HG03520 (cell line): ENCODE results near the gene PIP5K1C.

ENCODE experiments used
- ATAC-seq: cut with Tn5 transposase; IDR thresholded peaks from one replicate; pipeline ENCODE4 v1.9.1; 2021; ENCODE audit warnings: mild to moderate bottlenecking, moderate library complexity; ENCODE audit not compliant: unreplicated experiment

The PIP5K1C gene

DNA sequence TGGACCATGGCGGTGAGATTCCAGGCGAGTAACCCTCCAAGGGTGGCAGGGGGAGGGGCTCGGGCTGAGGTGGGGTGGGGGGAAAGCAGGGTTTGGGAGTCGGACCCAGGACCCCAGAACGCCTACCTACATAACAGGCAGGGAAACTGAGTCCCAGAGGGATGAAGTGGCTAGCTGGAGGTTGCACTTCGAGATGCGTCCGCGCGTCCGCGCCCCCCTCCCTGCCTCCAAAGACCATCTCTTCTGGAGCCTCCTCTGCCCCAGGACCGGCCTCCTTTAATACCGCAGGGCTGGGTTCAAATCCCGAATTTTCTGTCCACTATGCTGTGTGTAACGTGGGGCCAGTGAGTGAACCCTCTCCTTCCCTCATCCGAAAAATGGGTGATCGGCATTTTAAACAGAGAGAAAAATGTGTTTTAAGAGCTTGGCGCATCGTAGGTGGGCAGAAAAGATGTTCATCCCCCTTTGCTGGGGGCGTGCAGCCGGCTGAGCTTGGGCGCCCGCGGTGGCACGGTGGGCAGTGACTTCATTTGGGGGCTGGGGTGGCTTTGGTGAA lies 21.7 kb upstream of the PIP5K1C start:
- no peak for ATAC-seq

DNA sequence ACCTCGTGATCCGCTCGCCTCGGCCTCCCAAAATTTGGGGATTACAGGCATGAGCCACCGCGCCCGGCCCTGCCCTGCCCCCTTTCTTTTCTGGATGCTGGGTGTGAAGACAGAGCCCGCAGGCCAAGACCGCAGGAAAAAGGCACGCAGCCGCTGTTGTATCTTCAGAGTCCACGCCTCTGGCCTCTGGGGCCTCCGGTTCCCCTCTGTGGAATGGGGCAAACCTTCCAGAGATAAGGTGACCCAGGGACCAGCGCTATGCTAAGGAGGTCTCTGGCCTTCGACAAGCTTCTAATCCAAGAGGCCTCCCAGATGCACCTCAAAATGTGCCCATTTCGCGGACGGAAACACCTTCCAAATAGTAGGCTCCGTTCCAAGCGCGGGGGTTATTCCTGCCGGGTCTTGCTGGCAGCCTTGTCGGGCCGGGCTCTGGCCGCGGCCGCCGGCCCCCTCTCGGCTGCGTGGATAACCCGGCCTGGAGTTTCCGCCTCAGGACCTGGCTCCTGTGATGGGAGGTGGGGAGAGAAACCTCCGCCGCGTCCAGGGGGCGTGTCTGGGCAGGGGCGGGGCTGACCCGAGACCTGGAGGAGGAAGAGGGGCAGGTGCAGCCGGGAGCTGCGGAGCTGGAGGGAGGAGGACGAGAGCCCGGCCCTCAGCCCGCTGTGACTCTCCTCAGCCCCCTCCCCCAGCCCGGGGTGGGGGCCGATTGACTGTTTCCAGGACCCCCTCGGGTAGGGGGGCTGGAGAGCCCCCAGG lies 21.0 kb upstream of the PIP5K1C start:
- ATAC-seq = no peak

DNA sequence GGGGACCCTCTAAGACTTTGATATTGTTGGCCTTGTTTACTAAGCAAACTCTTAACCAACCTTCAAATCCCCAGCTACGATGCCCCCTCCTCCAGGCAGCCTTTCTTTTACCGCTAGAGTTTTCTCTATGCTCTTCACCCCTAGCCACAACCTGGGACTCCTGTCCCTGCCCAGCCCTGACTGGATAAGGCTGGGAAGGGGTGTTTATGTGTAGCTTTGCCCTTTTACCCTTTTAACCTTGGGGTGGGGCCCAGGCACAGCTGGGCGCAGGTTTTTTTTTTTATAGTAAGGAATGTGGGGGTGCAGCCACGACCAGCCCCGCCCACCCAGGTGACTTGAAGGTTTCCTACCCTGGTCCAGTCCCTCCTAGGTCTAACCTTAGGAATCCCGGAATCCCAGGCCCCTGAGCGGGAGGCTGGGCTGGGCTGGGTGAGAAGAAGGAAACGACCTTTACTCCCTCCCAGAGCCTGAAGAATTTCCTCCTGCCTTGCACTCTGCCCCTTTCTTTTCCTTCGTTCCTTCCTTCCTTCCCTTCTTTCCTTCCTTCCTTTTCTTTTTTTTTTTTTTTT lies 20.2 kb upstream of the PIP5K1C start:
- no peak for ATAC-seq

DNA sequence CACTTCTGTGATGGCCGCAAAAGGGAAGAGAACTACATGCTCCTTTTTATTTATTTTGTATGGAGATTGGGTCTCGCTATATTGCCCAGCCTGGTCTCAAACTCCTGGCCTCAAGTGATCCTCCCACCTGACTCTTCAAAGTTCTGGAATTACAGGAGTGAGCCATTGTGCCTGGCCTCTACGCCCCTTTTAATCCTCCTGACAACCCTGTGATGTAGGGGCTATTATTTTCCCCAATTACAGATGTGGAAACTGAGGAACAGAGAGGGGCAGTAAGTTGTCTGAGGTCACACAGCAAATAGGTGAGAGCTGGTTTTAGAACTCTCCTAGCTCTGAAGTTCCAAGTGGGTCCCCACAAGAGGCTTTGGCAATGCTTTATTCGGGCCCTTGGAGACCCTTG lies 19.6 kb upstream of the PIP5K1C start:
- ATAC-seq = no peak

DNA sequence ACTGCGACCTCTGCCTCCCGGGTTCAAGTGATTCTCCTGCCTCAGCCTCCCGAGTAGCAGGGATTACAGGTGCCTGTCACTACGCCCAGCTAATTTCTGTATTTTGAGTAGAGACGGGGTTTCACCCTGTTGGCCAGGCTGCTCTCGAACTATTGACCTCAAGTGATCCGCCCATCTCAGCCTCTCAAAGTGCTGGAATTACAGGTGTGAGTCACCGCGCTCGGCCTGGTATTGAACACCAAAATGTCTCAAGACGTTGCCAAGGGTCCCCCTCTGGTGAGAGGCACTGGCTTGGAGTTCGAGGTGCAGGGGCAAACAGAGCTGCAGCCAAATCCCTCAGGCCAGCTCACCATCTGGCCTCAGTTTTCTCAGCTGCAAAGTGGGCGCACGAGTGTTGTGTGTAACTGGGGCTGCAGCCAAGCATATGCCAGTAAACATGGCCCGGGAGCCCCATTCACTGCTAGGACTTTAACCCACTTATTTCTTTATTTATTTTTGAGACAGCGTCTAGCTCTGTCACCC lies 15.9 kb upstream of the PIP5K1C start:
- ATAC-seq = no peak

DNA sequence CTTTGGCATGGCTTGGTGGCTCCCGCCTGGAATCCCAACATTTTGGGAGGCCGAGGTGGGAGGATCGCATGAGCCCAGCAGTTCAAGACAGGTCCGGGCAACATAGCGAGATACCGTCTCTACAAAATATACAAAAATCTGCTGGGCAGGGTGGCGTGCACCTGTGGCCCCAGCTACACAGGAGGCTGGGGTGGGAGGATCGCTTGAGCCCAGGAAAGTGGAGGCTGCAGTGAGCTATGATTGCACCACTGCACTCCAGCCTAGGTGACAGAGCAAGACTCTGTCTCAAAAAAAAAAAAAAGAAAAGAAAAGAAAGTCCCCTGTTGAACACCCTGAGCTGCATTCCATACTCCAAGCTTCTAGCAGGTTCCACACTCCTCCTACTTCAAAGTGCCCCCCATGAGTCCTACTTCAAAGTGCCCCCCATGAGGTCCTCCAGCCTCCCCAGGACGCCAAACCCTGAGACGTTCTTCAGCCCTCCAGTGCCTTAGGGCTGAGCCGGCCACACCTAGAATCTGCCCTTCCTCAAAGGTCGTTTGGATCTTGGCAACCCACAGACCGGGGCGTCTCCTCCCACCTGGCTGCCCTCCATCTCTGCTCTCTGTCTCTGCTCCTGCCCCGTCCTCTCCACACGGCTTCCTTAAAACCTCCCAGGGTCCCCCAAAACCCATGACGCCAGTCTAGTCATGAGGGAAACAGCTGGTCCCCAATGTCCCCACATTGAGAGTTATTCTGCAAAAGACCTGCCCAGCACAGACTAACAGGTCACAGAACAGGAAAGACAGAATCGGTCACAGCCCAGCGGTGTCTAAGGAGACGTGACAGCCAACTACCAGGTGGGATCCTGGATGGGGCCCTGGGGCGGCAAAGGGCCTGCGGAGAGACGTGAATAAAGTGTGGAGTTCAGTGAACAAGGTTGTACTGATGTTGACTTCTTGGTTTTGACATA lies 12.7 kb upstream of the PIP5K1C start:
- ATAC-seq = no peak

DNA sequence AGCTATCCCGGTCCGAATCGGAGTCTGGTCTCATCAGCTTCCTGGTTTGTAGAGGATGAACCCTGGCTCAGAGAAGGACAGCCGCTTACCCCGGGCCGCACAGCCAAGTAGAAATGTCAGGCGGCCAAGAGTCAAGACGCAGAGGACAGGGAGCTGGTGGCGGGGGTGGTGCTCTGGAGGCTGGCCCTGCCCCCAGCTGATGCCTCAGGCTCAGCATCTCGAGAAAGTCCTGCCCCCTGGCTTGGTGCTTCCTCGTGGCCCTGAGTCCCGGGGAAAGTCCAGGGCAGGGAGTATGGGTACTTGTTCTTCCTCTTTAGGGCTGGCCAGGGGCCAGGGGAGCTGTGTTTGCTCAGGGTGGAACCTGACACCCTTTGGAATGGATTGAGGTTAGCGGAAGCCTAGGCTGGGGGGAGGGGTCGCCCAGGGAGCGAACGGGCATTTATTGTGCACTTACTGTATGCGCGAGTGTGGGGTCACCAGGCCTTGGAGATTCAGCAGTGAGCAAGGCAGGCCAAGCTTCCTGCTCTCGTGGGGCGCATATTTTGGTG lies 10.1 kb upstream of the PIP5K1C start:
- ATAC-seq = no peak

DNA sequence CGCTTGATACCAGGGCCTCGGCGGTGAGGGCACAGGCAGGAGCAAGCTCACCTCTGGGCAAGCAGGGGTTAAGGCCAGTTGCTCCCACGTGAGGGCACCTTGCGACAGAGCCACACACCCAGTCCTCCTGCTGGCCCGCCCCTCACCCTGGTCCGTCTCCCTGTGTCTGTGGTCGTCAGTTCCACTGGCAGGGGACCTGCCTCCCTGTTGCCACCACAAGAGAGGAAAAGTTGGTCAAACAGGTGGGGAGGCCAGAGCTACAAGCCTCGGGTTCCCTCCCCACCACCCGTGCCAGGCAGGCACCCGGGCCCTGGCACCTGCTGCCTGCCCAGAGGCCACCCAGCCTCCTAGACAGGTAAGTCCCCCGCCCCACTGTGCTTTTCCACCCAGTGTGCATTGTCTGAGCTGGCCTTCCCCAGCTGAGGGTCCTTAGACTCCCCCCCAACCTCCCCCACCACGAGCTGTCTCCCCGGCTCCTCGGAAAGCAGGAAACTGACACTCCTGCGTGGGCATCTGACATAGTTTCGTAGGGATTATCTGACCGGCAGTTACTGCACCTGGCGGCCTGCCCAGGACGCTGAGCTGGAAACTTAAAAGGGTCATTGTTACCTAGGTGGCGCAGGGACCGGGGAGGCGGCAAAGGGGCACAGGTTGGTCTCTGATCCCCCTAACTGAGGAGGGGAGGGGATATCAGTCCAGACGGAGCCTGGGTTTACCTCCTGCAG lies 8.1 kb upstream of the PIP5K1C start, which contains the start of gene TJP3:
TJP3 (plus strand) TSS at position 178 of the 725 bp plus-strand sequence. CDS start 20,049 bp downstream, outside the sequence.
- ATAC-seq = no peak

DNA sequence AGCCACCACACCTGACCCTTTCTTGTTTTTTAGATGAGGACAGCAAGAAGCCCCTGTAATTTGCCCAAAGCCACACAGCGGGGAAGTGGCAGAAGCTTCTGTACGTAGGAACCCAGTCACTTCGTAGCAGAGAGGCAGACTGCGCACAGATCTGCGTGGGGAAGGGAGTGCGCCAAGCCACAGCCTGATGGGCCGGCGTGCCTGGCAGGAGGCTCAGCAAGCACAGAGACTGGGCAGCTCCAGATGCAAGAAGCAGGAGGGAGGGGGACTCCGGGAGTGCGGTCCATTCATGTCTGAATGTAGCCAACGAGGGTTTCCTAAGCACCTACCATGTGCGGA lies 7.6 kb upstream of the PIP5K1C start:
- no peak for ATAC-seq

DNA sequence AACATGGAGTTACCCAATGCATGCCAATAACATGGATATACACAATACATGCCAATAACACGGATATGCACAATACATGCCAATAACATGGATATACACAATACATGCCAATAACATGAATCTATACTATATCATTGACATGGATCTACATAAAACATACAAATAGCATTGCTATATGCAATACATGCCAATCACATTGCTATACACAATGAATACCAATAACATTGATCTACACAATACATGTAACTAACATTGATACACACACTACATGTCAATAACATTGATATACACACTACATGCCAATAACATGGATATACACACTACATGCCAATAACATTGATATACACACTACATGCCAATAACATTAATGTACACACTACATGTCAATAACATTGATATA lies 932 bp upstream of the PIP5K1C start:
- ATAC-seq = no peak

DNA sequence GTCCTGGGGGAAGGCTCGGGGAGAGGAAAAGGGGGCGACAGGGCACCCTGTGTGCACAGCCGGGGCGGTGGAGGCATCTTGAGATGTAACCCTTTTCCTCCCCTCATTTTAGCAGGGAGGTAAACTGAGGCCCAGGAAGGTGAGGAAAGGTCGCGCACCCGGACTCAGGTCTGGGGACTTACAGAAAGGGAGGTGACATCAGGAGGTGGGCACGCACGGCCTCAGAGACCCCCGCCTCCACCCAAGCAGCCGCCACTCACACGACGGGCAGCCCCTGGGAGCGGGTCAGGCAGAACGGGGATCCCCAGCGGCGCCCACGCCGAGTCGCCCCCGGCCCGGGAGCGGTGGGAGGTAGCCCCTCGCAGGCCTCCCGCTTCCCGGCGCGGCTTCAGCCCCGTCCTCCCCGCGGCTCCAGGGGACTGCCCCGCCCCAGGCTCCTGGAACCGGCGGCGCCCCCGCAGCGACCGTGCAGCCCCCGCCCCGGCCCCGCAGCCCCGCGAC lies 477 bp downstream of the PIP5K1C start:
- ATAC-seq = no peak

DNA sequence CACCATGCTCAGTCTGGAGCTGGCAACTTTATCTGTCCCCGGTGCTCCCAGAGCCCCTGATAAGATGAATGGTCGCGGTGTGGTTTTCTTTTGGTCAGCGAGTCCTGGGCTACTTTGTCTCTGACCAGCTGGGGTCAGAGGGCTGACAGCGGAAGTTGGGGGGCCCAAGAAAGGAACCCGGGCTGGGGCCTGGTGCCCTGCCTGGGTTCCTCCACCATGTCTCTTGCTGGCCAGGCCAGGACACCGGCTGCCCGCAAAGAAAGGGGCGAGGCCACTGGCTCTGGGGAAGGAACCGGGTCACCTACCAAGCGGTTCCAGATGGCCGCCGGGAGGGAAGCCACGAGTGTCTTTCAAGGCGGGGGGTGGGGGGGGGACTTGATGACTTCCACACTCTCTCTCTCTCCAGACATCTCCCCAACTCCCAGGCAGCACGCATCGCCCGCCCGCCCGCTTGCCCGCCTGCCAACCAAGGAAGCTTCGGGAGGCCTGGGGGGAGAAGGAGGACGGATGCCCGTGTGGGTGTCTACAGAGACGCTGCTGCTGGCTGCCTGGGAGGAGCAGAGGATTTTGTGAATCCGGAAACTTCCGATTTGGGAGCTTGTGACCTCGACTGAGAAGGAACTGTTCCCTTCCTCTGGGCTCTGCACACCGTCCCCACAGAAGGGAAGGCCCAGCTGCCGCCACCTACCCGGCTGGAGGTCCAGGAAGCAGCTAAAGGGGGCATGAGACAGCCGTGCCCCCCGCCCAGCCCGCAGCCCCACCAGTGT lies 1.1 kb downstream of the PIP5K1C start:
- no peak for ATAC-seq

DNA sequence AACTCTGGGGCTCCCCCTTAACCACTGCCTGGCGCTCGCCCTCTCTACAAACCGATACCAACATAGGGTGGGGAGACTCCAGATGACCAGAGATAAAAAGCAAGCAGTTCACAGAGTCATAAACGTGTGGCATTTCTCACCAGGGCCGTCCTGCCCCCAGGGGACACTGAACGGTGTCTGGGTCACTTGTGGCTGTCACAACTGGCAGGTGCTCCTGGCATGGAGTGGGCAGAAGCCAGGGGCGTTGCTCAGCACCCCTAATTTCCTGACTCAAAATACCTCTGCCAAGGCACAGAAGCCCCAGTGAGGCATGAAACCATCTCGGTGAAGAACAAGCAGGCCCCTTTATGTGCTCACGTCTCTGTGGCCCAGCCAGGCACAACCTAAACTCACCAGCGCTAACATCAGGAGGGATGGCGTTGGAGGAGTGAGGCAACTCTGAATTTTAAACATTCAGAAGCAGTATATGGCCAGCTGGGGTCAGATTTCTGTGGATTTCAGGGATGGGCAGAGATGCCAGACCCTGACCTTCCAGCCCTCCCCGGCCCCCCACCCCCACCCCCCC lies 1.8 kb downstream of the PIP5K1C start:
- no peak for ATAC-seq

DNA sequence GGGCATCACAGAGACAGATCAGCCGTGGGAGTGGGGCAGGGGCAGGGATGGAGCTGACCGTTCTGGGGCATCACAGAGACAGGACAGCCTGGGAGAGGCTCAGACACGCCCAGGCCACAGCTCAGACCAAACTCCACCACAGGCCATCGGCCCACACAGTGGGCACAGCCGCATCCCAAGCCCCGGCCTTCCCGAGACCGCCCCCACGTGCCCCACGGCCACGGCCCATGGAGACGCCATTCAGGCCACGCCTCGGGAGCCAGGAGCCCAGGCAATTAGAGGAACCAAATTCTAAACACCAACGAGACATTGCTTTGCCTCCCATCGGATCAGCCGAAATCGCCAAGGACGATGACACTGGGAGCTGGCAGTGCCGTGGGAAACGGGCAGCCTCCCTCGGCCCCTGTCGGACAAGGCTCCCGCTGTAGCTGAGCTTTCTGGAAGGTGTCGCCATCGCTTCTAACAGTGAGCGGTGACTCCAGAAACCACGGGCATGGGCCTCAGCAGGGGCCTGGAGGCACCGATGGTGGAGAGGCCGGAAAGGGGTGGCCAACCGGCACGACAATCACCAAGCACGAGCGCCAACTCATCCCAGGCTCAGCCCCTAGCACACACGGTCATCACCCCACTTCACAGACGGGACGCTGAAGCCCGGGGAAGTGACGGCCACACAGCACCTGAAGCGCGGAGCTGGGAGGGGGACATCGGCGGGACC lies 2.4 kb downstream of the PIP5K1C start:
- no peak for ATAC-seq

DNA sequence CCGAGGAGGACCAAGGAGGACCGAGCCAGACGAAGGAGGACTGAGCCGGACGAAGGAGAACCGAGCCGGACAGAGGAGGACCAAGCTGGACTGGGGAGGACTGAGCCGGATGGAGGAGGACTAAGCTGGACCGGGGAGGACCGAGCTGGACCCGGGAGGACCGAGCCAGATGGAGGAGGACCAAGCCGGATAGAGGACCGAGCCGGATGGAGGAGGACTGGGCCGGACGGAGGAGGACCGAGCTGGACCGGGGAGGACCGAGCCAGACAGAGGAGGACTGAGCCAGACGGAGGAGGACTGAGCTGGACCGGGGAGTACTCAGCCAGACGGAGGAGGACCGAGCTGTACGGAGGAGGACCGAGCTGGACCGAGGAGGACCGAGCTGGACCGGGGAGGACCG lies 3.2 kb downstream of the PIP5K1C start:
- ATAC-seq = no peak

DNA sequence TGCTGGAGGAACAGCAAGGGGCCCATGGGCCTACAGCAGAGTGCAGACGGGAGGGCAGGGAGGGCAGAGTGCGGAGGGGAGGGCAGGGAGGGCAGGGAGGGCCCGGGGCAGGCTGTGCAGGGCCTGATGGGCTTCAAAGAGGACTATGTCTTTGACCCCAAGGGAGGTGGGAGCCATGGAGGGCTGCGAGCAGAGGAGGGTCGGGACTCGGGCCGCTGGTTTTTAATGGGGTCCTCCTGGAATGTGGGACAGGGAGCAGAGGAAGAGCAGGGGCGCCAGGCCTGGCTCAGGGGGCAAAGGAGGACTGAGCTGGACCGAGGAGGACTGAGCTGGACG lies 3.6 kb downstream of the PIP5K1C start:
- no peak for ATAC-seq

DNA sequence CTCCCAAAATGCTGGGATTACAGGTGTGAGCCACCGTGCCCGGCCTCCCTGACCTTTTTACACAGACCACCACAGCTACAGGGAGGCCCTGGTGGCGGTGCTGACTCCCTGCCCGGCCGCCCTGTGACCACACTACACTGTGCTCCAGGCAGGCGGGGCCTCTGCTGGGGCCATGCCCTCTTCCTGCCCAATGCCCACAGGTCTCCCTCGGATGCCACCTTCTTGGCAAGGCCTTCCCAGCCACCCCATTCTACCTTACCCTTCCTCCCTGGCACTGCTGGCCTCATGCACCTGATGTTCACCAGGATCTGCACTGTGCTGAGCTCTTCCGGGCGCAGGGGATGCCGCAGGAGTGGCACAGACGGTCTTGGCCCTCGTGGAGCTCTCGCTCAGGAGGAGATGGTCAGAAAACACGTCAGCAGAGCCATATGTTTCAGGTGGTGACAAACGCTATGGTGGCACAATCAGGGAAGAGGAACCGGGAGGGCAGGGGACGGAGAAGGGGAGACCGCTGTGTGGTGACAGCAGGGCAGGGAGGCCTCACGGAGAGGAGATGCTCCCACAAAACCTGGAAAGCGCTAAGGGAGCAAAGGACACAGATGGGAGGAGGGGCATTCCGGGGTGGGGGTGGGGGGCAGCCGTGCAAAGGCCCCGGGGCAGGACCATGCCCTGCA lies 4.1 kb downstream of the PIP5K1C start:
- no peak for ATAC-seq
